NT2/D1 (cell line): ENCODE data around the gene RCSD1.

Source experiments
- SUZ12 ChIP-seq: IDR thresholded peaks from 2 replicates; pipeline ENCODE4 v1.6.1; 2011; ENCODE audit not compliant: insufficient read length, insufficient read depth; ENCODE audit errors: extremely low read depth
- YY1 ChIP-seq: IDR thresholded peaks from 2 replicates; pipeline ENCODE4 v1.6.1; 2011; ENCODE audit not compliant: insufficient read length, insufficient read depth
- ZNF274 ChIP-seq: IDR thresholded peaks from 2 replicates; pipeline ENCODE4 v1.6.1; 2011; ENCODE audit warnings: mild to moderate bottlenecking, low read depth, low read length

DNA sequence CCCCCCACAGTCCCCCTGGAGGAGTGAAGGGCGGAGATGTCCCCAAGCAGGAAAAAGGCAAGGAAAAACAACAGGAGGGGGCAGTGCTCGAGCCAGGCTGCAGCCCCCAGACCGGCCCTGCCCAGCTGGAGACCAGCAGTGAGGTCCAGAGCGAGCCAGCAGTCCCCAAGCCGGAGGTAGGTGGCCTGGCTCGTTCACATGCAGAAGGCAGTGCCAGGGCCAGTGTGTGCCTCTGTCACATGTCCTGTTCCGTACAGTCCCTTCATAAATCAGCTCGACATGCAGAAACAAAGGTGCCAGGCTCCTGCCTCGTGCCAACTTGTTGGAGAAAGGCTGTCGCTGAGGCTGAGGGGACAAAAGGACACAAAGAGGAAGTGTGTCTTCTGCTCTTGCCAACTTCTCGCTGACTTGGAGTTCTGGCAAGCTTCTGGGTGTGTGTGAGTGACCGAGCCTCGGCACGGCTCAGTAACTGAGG lies 67.7 kb downstream of the RCSD1 start:
- no peak for TF ChIP-seq YY1
- no peak for TF ChIP-seq ZNF274
- TF ChIP-seq SUZ12 = no peak
